Stomach (tissue), 4 donors: ENCODE data around the gene FADS3.

Experiments used
- CTCF ChIP-seq, 7 experiments: fragments of 450-650 bp in 4 of 7; fragments of 200-600 bp in 3 of 7; sonication (generic) in 3 of 7; IDR thresholded peaks; one replicate each; pipeline ENCODE4 v1.5.1; 2016 to 2019; ENCODE audit warnings: antibody characterized with exemption in 7 of 7, control low read depth in 2 of 7, mild to moderate bottlenecking in 1 of 7
- POLR2A ChIP-seq, 4 donors: fragments of 450-650 bp; IDR thresholded peaks; one replicate each; pipeline ENCODE4 v1.6.1; 2016; ENCODE audit warnings: antibody characterized with exemption in 4 of 4, control low read depth in 2 of 4, mild to moderate bottlenecking in 1 of 4, moderate library complexity in 1 of 4
- POLR2AphosphoS5 ChIP-seq, 3 donors: sonication (generic); formaldehyde crosslinking; IDR thresholded peaks; one replicate each; pipeline ENCODE4 v1.6.1; 2016; ENCODE audit warnings: antibody characterized with exemption in 3 of 3

DNA sequence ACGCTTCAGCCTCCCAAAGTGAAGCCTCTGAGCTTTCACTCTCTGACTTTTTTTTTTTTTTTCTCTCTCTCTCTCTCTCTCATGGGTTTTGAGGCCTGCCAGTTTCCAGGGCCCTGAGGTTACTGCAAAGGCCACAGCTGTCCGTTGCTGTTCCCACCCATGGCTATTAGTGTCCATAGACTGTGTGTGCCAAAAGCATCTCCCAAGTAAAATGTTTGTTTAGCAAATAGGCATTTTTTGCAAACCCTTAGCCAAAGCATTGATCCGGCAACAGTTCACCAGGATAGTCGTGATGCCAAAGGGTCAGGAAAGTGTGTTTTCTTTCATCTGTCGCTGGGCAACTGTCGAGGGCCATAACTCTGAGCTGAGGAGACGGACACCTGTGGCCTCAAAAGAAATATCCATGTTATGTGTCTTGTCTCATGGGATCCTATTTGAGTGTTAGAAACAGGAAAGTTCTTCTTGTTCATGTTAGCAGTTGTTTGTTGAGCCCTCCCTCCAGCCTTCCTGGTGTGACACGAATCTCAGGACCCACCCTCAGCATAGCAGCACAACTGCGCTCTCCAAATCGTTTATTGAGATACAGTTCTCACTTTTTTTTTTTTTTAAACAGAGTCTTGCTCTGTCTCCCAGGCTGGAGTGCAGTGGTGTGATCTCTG, 44.9 kb downstream of the FADS3 start:
- TF ChIP-seq CTCF (IDR thresholded peaks at IDR 0.05) (no peak), POLR2AphosphoS5 (IDR thresholded peaks at IDR 0.05) (no peak), POLR2A (IDR thresholded peaks at IDR 0.05) (no peak)
